MM.1S (cell line): ENCODE data around the gene LMNTD2.
"Not testable (repeated sequence)": the region's sequence is repeated elsewhere in the genome, so short reads cannot be mapped to it uniquely, and the experiment has no call there.

Experiments used
- CTCF ChIP-seq: fragments of 300-600 bp; sonication (generic); IDR thresholded peaks from 2 replicates; pipeline ENCODE4 v1.5.1; 2016; ENCODE audit warnings: antibody characterized with exemption, low read length, mixed read lengths
- EZH2 ChIP-seq: fragments of 300-600 bp; sonication (generic); optimal IDR thresholded peaks from 2 replicates; pipeline ENCODE3; 2017; ENCODE audit warnings: low read depth, mild to moderate bottlenecking, antibody characterized with exemption, low read length, mixed read lengths
- EZH2phosphoT487 ChIP-seq: fragments of 300-600 bp; sonication (generic); IDR thresholded peaks from 2 replicates; pipeline ENCODE4 v1.6.1; 2018; ENCODE audit warnings: antibody characterized with exemption, low read length

GRCh38 chr11:574031-574570 is 13.6 kb upstream of the LMNTD2 start:
- TF ChIP-seq CTCF, EZH2, EZH2phosphoT487: not testable (repeated sequence)
